Transverse colon (tissue), 4 donors: Measurements from ENCODE around the gene SLC22A14.

Experiments
- EP300 ChIP-seq: sonication (generic); formaldehyde crosslinking; IDR thresholded peaks from one replicate; pipeline ENCODE4 v1.6.1; 2017; ENCODE audit warnings: antibody characterized with exemption, low read depth
- POLR2A ChIP-seq: fragments of 450-650 bp; IDR thresholded peaks from one replicate; pipeline ENCODE4 v1.6.1; 2016; ENCODE audit warnings: antibody characterized with exemption, mild to moderate bottlenecking, moderate library complexity
- POLR2AphosphoS5 ChIP-seq, 3 donors: sonication (generic); formaldehyde crosslinking; IDR thresholded peaks; one replicate each; pipeline ENCODE4 v1.6.1; 2016; ENCODE audit warnings: antibody characterized with exemption in 3 of 3
- TF ChIP-seq, protein P1 (sequence below), 5 experiments: fragments of 200-600 bp in 3 of 5; fragments of 450-650 bp in 2 of 5; sonication (generic) in 3 of 5; IDR thresholded peaks; 1 replicate in 2 of 5; 2 replicates in 3 of 5; pipeline ENCODE4 v1.5.1; 2016 to 2017; ENCODE audit warnings: antibody characterized with exemption in 5 of 5, inconsistent platforms in 3 of 5, mild to moderate bottlenecking in 2 of 5, moderate library complexity in 1 of 5

DNA sequence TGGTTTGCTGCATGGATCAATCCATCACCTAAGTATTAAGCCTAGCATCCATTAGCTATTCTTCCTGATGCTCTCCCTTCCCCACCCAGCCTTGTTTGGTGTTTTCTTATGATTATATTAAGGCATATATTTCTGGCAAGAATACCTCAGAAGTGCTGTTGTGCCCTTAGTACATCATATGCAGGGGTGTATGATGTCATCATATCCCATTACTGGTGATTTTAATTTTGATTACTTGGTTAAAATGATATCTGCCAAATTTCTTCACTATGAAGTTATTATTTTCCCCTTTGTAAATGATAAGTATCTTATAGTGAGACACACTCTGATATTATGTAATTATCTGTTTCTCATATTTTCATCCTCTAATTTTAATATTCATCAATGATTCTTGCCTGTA, 15.4 kb downstream of the SLC22A14 start:
- TF ChIP-seq, protein P1, sequence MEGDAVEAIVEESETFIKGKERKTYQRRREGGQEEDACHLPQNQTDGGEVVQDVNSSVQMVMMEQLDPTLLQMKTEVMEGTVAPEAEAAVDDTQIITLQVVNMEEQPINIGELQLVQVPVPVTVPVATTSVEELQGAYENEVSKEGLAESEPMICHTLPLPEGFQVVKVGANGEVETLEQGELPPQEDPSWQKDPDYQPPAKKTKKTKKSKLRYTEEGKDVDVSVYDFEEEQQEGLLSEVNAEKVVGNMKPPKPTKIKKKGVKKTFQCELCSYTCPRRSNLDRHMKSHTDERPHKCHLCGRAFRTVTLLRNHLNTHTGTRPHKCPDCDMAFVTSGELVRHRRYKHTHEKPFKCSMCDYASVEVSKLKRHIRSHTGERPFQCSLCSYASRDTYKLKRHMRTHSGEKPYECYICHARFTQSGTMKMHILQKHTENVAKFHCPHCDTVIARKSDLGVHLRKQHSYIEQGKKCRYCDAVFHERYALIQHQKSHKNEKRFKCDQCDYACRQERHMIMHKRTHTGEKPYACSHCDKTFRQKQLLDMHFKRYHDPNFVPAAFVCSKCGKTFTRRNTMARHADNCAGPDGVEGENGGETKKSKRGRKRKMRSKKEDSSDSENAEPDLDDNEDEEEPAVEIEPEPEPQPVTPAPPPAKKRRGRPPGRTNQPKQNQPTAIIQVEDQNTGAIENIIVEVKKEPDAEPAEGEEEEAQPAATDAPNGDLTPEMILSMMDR (IDR thresholded peaks at IDR 0.05), result no peak
- no peak for TF ChIP-seq EP300
- TF ChIP-seq POLR2A, result no peak
- no peak for TF ChIP-seq POLR2AphosphoS5 (IDR thresholded peaks at IDR 0.05)
